Occipital lobe (tissue), 1 donor: ENCODE measurements around the gene MRPL51. TPM values are rescaled to one million over a fixed set of nuclear protein-coding genes. Genes with fewer than 3 reads are reported as not detected.

Experiments
- total RNA-seq: library from RNA; depleted of rRNA; stranded (reverse); fragments of >200 nt; gene quantifications from one replicate; pipeline ENCODE4 v1.2.3, GENCODE V29; 2014

MRPL51 gene
- total RNA-seq, 1 donor from 2014 or later, result 36.5 TPM

Other genes starting within 250 kb of the MRPL51 start
- gene PLEKHG6, start 182.6 kb downstream of the MRPL51 start, total RNA-seq, result not detected
- 14.8 TPM for gene TNFRSF1A, start 151.2 kb downstream of the MRPL51 start, total RNA-seq
- gene SCNN1A, start 117.7 kb downstream of the MRPL51 start, total RNA-seq, result not detected
- 1.9 TPM for gene LTBR, start 109.1 kb downstream of the MRPL51 start, total RNA-seq
- 0.94 TPM for gene CD27, start 48.3 kb downstream of the MRPL51 start, total RNA-seq
- gene TAPBPL, start 41.2 kb downstream of the MRPL51 start, total RNA-seq, result 0.78 TPM
- gene VAMP1, start 22.6 kb downstream of the MRPL51 start, total RNA-seq, result 6.4 TPM
- 9.0 TPM for gene NCAPD2, start 840 bp upstream of the MRPL51 start, total RNA-seq
- 1,311 TPM for gene GAPDH, start 41.3 kb upstream of the MRPL51 start, total RNA-seq
- 4.4 TPM for gene IFFO1, start 62.8 kb upstream of the MRPL51 start, total RNA-seq
- 10.8 TPM for gene NOP2, start 75.0 kb upstream of the MRPL51 start, total RNA-seq
- gene CHD4, start 114.1 kb upstream of the MRPL51 start, total RNA-seq, result 149 TPM
- 0.62 TPM for gene LPAR5, start 142.7 kb upstream of the MRPL51 start, total RNA-seq
- 0.62 TPM for gene ACRBP, start 154.2 kb upstream of the MRPL51 start, total RNA-seq
- gene ING4, start 169.9 kb upstream of the MRPL51 start, total RNA-seq, result 65.0 TPM
- gene ZNF384, start 196.1 kb upstream of the MRPL51 start, total RNA-seq, result 15.1 TPM
- gene PIANP, start 207.6 kb upstream of the MRPL51 start, total RNA-seq, result 1.2 TPM
- gene COPS7A, start 230.8 kb upstream of the MRPL51 start, total RNA-seq, result 37.1 TPM